ENCODE measurements around the gene TOR1A.

GRCh38 chr9:129779560-129780190 lies 44.3 kb downstream of the TOR1A start:
- TF ChIP-seq CTCF (IDR thresholded peaks at IDR 0.05) (no peak), POLR2A (IDR thresholded peaks at IDR 0.05) (no peak)

Data from vagina (tissue), 2 donors.